Measurements from ENCODE around the gene CRYM.
A peak's percentile ranks its signal among the peaks of the same experiment; 100 is the strongest.
"Not testable (repeated sequence)": the region's sequence is repeated elsewhere in the genome, so short reads cannot be mapped to it uniquely, and the experiment has no call there.

Gene CRYM

DNA sequence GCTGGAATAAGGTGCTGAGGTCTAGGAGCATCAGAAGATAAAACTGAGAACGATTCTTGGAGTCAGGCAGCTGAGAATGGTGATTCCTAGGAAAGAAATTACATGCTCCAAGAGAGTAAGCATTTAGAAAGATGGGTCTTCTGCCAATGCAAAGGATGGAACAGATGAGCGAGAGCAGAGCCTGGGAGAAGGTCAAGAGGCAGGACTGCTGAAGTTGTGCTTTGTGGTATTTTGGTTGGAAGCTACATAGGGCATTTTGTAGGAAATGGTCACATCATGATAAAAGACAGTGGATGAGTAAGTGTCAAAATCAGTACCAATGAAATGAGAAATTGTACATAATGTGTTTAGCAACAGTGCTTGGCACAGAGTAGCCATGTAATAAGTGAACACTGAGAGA is 1.4 kb upstream of the CRYM start:
- no peak for DNase-seq (ENCODE audit: low spot score)

GRCh38 chr16:21277045-21277926 is 804 bp downstream of the CRYM start:
- no peak for DNase-seq (ENCODE audit: low spot score)

GRCh38 chr16:21276090-21276489 is 2.0 kb downstream of the CRYM start:
- no peak for DNase-seq (ENCODE audit: low spot score)

- no peak for DNase-seq (ENCODE audit: low spot score)
Measured at GRCh38 chr16:21275529-21275928, 2.6 kb downstream of the CRYM start.

DNA sequence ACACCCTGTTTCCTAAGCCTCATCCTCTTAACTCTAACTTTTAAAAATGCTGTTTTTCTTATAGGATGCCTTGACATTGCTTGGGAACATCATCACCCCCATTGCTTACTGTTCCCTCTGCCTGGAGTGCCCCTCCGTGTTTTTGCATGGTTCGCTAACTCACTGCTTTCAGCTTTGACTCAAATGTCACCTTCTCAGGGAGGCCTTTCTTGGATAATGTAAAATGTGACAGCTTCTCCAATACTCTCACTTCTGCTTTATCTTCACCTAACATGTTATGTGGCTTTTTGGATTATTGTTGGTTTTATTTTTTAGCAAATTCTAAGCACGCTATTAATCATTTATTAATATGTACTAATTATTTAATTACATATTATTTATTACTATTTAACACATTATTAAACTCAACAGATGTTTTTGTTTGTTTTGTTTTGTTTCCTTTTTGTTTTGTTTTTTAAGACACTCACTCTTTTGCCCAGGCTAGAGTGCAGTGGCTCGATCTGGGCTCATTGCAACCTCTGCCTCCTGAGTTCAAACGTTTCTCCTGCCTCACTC is 3.8 kb downstream of the CRYM start:
- no peak for DNase-seq (ENCODE audit: low spot score)

DNA sequence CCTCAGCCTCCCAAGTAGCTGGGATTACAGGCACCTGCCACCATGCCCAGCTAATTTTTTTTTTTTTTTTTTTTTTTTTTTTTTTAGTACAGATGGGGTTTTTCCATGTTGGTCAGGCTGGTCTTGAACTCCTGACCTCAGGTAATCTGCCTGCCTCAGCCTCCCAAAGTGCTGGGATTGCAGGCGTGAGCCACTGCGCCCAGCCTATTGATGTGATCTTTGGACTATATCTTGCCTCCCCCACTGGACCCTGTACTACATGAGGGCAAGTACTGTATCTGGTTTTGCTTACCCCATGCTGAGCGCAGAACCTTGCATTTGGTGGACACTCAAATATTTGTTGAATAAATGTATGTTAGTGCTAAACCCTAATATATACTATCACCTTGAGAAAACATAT is 5.3 kb downstream of the CRYM start:
- not testable (repeated sequence) for DNase-seq (ENCODE audit: low spot score)

- DNase-seq (ENCODE audit: low spot score), result no peak
Measured at GRCh38 chr16:21272253-21272652, 5.8 kb downstream of the CRYM start.

- no peak for DNase-seq (ENCODE audit: low spot score)
Measured at GRCh38 chr16:21268236-21268635, 9.9 kb downstream of the CRYM start.

DNA sequence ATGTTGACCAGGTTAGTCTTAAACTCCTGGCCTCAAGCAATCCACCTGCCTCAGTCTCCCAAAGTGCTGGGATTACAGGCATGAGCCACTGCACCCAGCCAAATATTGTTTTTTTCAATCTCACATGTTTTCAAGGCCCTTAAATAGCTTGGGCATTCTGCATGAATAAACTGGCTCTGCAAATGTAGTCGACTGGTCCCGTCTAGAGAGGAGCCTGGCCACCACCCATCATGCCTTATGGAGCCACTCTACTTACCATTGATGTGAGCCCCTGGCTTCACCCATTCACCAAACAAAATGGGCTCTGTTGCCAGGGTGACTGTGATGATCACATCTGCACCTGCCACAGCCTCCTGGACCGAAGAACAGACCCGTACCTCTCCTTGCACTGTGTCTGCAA is 10.8 kb downstream of the CRYM start:
- no peak for DNase-seq (ENCODE audit: low spot score)

DNA sequence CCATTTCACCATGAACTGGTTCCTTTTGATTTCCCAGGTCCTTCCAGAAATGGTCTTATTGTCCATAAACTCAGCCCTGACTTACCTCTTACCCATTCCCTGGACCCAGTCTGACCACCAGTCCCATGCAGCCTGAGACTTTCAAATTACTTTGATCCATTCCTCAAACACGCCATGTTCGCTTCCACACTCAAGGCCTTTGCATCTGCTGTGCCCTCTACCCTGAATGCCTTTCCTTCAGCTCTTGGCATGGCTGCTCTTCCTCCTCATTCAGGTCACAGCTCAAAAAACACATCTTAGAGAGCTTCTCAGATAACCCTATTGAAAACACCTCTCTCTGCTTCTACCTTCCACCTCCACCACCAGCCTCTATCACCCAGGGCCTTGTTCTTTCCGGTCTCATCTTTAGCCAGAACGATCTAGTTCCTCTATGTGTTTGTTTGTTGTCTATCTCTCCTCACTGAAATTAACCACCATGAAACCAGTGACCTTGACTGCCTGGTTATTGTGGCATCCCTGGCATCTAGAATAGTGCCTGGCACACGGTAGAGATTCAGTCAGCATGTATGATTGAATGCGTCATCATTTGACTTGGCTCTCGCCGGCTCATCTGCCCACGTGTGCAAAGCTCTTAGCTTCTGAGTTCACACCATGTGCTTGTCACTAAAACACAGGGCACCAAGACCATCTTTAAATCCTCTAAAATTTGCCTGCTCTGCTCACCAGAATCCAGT is 12.8 kb downstream of the CRYM start:
- DNase-seq (ENCODE audit: low spot score), result no peak

DNA sequence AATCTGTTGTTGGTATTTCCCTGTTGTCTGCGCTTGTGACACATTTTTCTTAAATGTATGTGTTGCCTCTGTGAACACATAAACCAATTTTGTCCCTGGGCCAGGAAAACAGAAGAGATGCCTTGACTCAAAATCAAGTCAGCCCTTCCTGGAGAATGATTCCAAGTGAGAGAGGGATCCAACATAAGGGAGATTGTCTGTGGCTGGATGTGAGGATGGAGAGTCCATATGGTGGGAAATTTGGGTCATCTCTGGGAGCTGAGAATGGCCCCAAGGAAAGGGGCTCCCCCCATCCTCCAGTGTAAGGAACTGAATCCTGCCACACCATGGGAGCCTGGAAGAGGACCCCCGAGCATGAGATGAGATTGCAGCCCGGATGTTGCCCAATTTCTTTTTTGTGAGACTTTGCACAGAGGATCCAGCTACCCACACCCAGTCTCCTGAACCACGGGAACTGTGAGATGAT is 13.5 kb downstream of the CRYM start:
- no peak for DNase-seq (ENCODE audit: low spot score)

DNA sequence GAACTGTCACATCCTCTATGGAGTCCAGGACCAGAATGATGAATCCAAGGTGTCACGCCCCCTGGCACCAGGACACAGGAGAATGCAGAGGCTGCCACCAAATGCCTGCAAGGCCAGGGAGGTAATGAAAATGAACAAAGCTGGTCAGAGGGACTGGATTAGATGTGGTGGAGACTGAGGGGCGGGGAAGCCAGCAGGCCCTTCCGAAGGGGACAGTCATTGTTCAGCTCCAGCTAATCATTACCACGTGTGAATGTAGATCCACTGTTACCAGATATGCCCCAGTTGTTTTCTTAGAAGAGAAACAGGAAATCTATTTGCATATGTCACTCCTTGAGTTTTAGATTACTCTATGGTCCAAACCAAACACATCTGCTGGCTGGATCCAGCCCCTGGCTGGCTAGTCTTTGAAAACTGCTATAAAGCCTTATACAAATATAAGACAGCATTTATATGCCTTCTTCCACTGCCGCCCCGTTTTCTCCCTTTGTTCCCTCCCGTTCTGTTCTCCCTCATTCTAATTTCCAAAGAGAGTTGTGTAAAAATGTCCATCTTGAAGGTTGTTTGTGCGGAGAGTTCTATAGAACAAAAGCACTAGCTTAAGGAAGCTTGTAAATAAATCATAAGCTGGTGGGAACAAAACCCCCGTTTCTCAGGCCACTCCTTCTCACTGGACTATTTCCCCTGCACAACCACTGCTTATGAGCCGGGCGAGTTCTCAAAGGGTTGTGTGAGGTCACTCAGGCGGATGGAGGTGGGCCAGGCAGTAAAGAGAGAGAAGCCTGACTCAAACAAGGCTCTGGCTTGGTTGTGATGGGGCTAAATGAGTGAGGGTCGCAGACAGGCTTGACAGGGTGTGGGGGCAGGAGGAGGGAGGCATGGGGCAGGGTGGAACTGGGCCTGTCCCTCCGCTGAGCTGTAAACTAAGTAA is 14.2 kb downstream of the CRYM start:
- no peak for DNase-seq (ENCODE audit: low spot score)

GRCh38 chr16:21262779-21263639 is 15.1 kb downstream of the CRYM start:
- no peak for DNase-seq (ENCODE audit: low spot score)

DNA sequence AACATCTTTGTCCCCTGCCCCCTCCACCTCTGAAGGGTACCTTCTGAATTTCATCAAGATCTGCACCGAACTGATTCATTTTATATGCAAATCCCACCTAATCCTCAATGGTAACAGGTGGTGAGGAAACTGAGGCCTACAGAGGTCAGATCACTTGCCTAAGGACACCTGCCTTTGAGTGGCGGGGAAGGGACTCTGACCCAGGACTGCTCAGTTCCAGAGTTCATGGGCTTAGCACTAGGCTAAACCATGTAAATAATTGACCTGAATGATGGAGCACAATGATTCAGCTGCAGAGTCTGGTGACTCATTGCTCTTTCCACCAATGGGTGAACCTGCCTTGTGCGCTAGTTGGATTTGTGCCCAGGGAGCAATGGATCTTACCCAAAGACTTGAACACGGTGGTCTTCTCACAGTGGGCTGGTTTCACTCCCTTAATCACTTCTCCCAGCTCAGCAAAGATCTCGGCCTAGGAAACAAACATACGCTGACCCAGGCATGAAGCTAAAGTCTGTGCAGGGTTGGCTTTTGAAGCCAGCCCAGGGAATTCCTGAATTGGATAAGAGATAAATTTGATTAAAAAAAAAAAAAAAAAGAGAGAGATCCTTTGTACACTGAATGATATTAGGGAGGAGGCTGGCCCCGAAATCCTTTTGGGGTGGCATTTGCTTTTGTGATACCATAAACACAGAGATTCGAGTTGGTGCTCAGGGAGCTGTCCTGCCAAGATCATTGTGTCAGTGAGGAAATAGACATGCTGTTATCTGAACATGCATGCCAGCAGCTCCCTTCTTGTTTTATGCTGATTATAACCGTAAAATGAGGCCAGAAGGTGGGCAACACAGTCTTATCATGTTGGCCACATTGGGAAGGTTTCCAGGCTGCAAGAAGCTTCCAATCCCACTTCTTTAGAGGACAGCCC is 17.0 kb downstream of the CRYM start:
- peak; percentile 84 for DNase-seq (ENCODE audit: low spot score)

- no peak for DNase-seq (ENCODE audit: low spot score)
Measured at GRCh38 chr16:21257284-21257683, 20.8 kb downstream of the CRYM start.

DNA sequence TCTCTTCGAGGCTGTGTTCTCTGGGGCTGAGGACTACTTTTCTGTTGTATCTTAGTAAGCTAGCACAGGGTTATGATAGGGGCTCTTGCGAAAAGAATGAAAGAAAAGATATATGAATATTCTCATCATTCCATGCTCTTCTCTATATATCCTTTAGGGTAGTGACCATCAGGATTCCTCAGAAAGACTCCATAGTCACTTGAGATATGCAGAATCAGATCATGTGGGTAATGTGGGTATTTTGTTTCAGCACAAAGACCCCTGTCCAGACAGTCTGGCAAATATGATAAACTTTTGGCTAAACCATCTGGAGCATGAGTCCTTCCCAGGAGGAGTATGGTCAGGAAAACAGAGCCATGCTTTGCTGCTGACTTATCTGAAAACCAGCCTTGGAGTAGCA is 21.5 kb downstream of the CRYM start:
- no peak for DNase-seq (ENCODE audit: low spot score)

DNA sequence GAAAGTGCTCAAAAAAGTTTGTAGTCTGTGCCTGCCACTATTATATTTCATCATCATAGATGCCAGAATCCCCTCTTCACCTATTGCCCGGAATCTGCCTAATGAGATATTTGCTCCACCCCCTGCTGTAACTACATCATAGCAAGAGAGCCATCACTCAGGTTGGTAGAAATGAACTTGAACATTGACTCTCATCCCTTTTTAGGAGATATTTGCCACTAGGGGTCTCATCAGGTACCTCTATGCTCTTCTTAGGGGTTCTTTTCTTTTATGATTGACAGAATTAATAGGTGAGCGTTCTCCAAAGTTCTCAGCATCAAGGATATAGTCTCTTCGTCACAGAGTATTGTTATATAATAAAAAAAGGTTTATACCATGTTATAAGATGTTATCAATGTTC is 24.6 kb downstream of the CRYM start:
- no peak for DNase-seq (ENCODE audit: low spot score)

DNA sequence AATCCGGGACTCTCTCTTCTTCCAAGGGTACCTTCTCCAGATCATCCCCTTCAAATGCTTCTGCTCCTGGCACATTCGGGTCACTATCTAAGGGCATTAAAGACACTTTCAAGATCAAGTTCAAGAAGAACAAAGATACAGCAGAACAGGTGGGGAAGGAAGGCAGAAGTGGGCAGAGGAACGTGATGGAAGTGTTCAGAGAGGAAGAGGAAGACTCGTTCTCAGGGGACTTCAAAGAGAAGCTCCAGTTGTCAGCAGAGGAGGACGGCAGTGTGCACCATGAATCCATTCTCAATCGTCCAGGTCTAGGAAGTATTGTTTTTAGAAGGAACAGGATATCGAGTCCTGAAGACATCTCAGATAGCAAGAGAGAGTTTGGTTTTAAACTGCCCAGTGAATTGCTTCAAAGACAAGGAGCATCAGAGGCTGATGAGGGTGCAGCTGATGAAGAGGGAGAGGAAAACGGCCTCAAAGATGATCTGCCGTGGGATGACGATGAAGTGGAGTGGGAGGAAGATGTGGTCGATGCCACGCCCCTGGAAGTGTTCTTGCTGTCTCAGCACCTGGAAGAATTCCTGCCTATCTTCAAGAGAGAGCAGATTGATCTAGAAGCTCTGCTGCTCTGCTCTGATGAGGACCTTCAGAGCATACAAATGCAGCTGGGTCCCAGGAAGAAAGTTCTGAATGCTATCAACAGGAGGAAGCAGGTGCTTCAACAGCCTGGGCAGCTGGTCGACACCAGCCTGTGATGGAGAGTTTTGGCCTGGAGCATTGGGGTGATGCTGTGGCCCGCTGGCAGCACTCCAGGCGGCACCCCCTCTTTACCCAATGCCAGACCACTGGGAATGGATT is 27.8 kb downstream of the CRYM start:
- no peak for DNase-seq (ENCODE audit: low spot score)

GRCh38 chr16:21248179-21248578 is 29.9 kb downstream of the CRYM start:
- not testable (repeated sequence) for DNase-seq (ENCODE audit: low spot score)
